HG03558 (cell line): ENCODE measurements around the gene JMJD1C.
"Not testable (repeated sequence)": the region's sequence is repeated elsewhere in the genome, so short reads cannot be mapped to it uniquely, and the experiment has no call there.

Experiments used
- ATAC-seq: cut with Tn5 transposase; IDR thresholded peaks from one replicate; pipeline ENCODE4 v1.9.1; 2021; ENCODE audit warnings: moderate number of reproducible peaks; ENCODE audit not compliant: unreplicated experiment; ENCODE audit errors: extremely low read depth

The JMJD1C gene

GRCh38 chr10:63154546-63155387 is 311.0 kb downstream of the JMJD1C start:
- ATAC-seq, result no peak

GRCh38 chr10:63153868-63154545 is 311.8 kb downstream of the JMJD1C start:
- not testable (repeated sequence) for ATAC-seq

- no peak for ATAC-seq
Measured at GRCh38 chr10:63150745-63151144, 315.0 kb downstream of the JMJD1C start.

- ATAC-seq, result no peak
Measured at GRCh38 chr10:63146503-63146902, 319.3 kb downstream of the JMJD1C start.

GRCh38 chr10:63145782-63146181 is 320.0 kb downstream of the JMJD1C start:
- no peak for ATAC-seq

GRCh38 chr10:63143987-63144386 is 321.8 kb downstream of the JMJD1C start:
- no peak for ATAC-seq

GRCh38 chr10:63142136-63142535 is 323.6 kb downstream of the JMJD1C start:
- no peak for ATAC-seq

GRCh38 chr10:63140077-63140476 is 325.7 kb downstream of the JMJD1C start:
- no peak for ATAC-seq

- no peak for ATAC-seq
Measured at GRCh38 chr10:63137306-63137705, 328.5 kb downstream of the JMJD1C start.

GRCh38 chr10:63133821-63134557 is 331.8 kb downstream of the JMJD1C start:
- ATAC-seq, result no peak

GRCh38 chr10:63133056-63133820 is 332.5 kb downstream of the JMJD1C start, which contains the start of gene NRBF2:
Gene NRBF2 (plus strand): TSS chr10:63133328. CDS start chr10:63133471, 143 bp downstream.
- peak; percentile 88 for ATAC-seq

GRCh38 chr10:63132651-63133055 is 333.1 kb downstream of the JMJD1C start:
- ATAC-seq, result no peak

GRCh38 chr10:63129888-63130287 is 335.9 kb downstream of the JMJD1C start:
- no peak for ATAC-seq

- no peak for ATAC-seq
Measured at GRCh38 chr10:63128443-63128842, 337.3 kb downstream of the JMJD1C start.

GRCh38 chr10:63125459-63125858 is 340.3 kb downstream of the JMJD1C start:
- no peak for ATAC-seq

GRCh38 chr10:63123727-63124362 is 341.9 kb downstream of the JMJD1C start:
- no peak for ATAC-seq

GRCh38 chr10:63120554-63120953 is 345.2 kb downstream of the JMJD1C start:
- no peak for ATAC-seq

GRCh38 chr10:63119041-63119440 is 346.7 kb downstream of the JMJD1C start:
- ATAC-seq, result no peak
